PC-3 (cell line): ENCODE results near the gene NGDN. TPM values are rescaled to one million over a fixed set of nuclear protein-coding genes. Genes with fewer than 3 reads are reported as not detected.

Source experiments
- ATAC-seq: fragments of 200-7000 bp; cut with Tn5 transposase; 2 replicates; pipeline ENCODE4 v1.9.1; 2020; ENCODE audit warnings: mild to moderate bottlenecking, moderate library complexity
- BruUV-seq: library from RNA; stranded (reverse); fragments of 400-500 nt; replicated peaks from 2 replicates; lab custom pipeline; 2021; lab: Mats Ljungman, UMichigan
- CTCF ChIA-PET: fragments of 300-600 bp; sonication (Branson Sonifier 250); formaldehyde crosslinking; loops from one replicate; lab custom pipeline; 2022; ENCODE audit warnings: antibody characterized with exemption; lab: Charles Lee
- POLR2A ChIA-PET: fragments of 300-600 bp; sonication (Branson Sonifier 250); formaldehyde crosslinking; loops from one replicate; lab custom pipeline; 2022; ENCODE audit warnings: antibody characterized with exemption; ENCODE audit not compliant: unreplicated experiment; lab: Charles Lee
- DNase-seq: peaks from one replicate; pipeline ENCODE4 v3.0.0-alpha.2; 2015
- H2AFZ ChIP-seq: fragments of 300-600 bp; sonication (generic); 2 replicates; pipeline ENCODE4 v1.6.0; 2016; ENCODE audit warnings: antibody characterized with exemption, low read length
- H3F3A ChIP-seq: fragments of 300-600 bp; sonication (generic); one replicate; pipeline ENCODE4 v1.6.0; 2017; ENCODE audit warnings: antibody characterized with exemption, low read length, control low read depth, mild to moderate bottlenecking; ENCODE audit not compliant: unreplicated experiment
- H3K27ac ChIP-seq: fragments of 300-600 bp; sonication (generic); 2 replicates; pipeline ENCODE4 v1.5.1; 2016; ENCODE audit warnings: mild to moderate bottlenecking, low read length
- H3K27me3 ChIP-seq: fragments of 300-600 bp; sonication (generic); 2 replicates; pipeline ENCODE4 v1.6.1; 2016; ENCODE audit warnings: low read length, mixed read lengths
- H3K36me3 ChIP-seq: fragments of 300-600 bp; sonication (generic); 2 replicates; pipeline ENCODE4 v1.6.1; 2016; ENCODE audit warnings: low read depth, mixed run types, low read length, mixed read lengths
- H3K4me1 ChIP-seq: fragments of 300-600 bp; sonication (generic); 2 replicates; pipeline ENCODE4 v1.5.1; 2016; ENCODE audit warnings: low read length; ENCODE audit not compliant: insufficient read depth
- H3K4me2 ChIP-seq: fragments of 300-600 bp; sonication (generic); 2 replicates; pipeline ENCODE4 v1.6.0; 2016; ENCODE audit warnings: low read length
- H3K4me3 ChIP-seq: fragments of 300-600 bp; sonication (generic); 2 replicates; pipeline ENCODE4 v1.5.1; 2016; ENCODE audit warnings: mild to moderate bottlenecking, low read length, mixed read lengths
- H3K79me2 ChIP-seq: fragments of 300-600 bp; sonication (generic); 2 replicates; pipeline ENCODE4 v1.6.1; 2017; ENCODE audit warnings: low read length, mixed read lengths
- H3K9ac ChIP-seq: fragments of 300-600 bp; sonication (generic); 2 replicates; pipeline ENCODE4 v1.6.0; 2016; ENCODE audit warnings: mild to moderate bottlenecking, low read length
- H3K9me2 ChIP-seq: fragments of 300-600 bp; sonication (generic); replicated peaks from 2 replicates; pipeline ENCODE4 v1.6.1; 2016; ENCODE audit warnings: mixed run types, low read length, mixed read lengths
- H3K9me3 ChIP-seq: fragments of 300-600 bp; sonication (generic); 2 replicates; pipeline ENCODE4 v1.6.1; 2016; ENCODE audit warnings: low read length, mixed read lengths
- H4K20me1 ChIP-seq: fragments of 300-600 bp; sonication (generic); 2 replicates; pipeline ENCODE4 v1.6.1; 2016; ENCODE audit warnings: low read length, mixed read lengths
- CTCF ChIP-seq: fragments of 300-600 bp; sonication (generic); conservative IDR thresholded peaks from 2 replicates; pipeline ENCODE4 v1.5.1; 2017; ENCODE audit warnings: antibody characterized with exemption, low read depth, mild to moderate bottlenecking, low read length
- EZH2 ChIP-seq: fragments of 300-600 bp; sonication (generic); IDR thresholded peaks from one replicate; pipeline ENCODE4 v1.6.1; 2017; ENCODE audit warnings: antibody characterized with exemption, mild to moderate bottlenecking, low read length; ENCODE audit not compliant: unreplicated experiment
- EZH2phosphoT487 ChIP-seq: fragments of 300-600 bp; sonication (generic); IDR thresholded peaks from 2 replicates; pipeline ENCODE4 v1.6.1; 2018; ENCODE audit warnings: mild to moderate bottlenecking, antibody characterized with exemption, low read length, borderline replicate concordance
- intact Hi-C: fragments of 100-400 bp; cut with micrococcal nuclease; formaldehyde crosslinking; loops from 2 replicates; pipeline ENCODE4 v1.9.0; 2023
- total RNA-seq: library from RNA; depleted of rRNA; stranded (reverse); fragments of >200 nt; gene quantifications from 2 replicates; pipeline ENCODE4 v1.2.3, GENCODE V29; 2014

NGDN gene
- total RNA-seq, 1 experiment from 2014 or later, result 57.6 TPM

- intact Hi-C loops, result no loop called here
- H3K27me3 ChIP-seq, result peaks cover 92% of the 10 kb centered on the region
- H3K79me2 ChIP-seq, result no peaks in the 10 kb centered on the region
- H4K20me1 ChIP-seq, result no peaks in the 10 kb centered on the region
- H3K4me3 ChIP-seq, result no peak within 1 kb of the TSS
- H3F3A ChIP-seq, result no peaks in the 10 kb centered on the region
- DNase-seq, result no peak
- no peaks in the 10 kb centered on the region for H3K9me3 ChIP-seq
- TF ChIP-seq CTCF, result no peak
- no peak for TF ChIP-seq EZH2phosphoT487
- no peak for TF ChIP-seq EZH2
- H3K9me2 ChIP-seq, result no peaks in the 10 kb centered on the region
- no peak within 1 kb of the TSS for H3K4me2 ChIP-seq
- H3K36me3 ChIP-seq, result no peaks in the 10 kb centered on the region
- H3K4me1 ChIP-seq, result no peaks in the 10 kb centered on the region
- BruUV-seq, result no TSS peak
- CTCF ChIA-PET, result interaction anchor here (0.6 kb wide), 1 partner anchor 645 kb away, joined by 9 read pairs; no protein-coding TSS in a partner anchor
- ATAC-seq, result no peak
- H3K9ac ChIP-seq, result no peak within 1 kb of the TSS
- no peak within 1 kb of the TSS for H2AFZ ChIP-seq
- no peak within 1 kb of the TSS for H3K27ac ChIP-seq
- POLR2A ChIA-PET, result no interaction called here
Observed at GRCh38 chr14:23435543-23436326, 33.8 kb upstream of the NGDN start, which contains the start of gene MYH7. MYH7 (minus strand) TSS chr14:23435660; CDS start chr14:23433732, 1,928 bp downstream.

- no peaks in the 10 kb centered on the region for H3K36me3 ChIP-seq
- intact Hi-C loops, result no loop called here
- no peak overlapping the region for H3K27ac ChIP-seq
- H4K20me1 ChIP-seq, result no peaks in the 10 kb centered on the region
- no TSS peak for BruUV-seq
- no peaks in the 10 kb centered on the region for H3K4me1 ChIP-seq
- ATAC-seq (no peak), DNase-seq (no peak)
- no peak overlapping the region for H3K4me3 ChIP-seq
- no peaks in the 10 kb centered on the region for H3K79me2 ChIP-seq
- no peak for TF ChIP-seq CTCF
- no peak for TF ChIP-seq EZH2
- no peak for TF ChIP-seq EZH2phosphoT487
- ChIA-PET CTCF (no interaction called here), POLR2A (no interaction called here)
- peaks cover 100% of the 10 kb centered on the region for H3K27me3 ChIP-seq
- H3K9me3 ChIP-seq, result no peaks in the 10 kb centered on the region
- no peak overlapping the region for H3K4me2 ChIP-seq
- no peak overlapping the region for H2AFZ ChIP-seq
- H3K9me2 ChIP-seq, result no peaks in the 10 kb centered on the region
- H3K9ac ChIP-seq, result no peak overlapping the region
- no peaks in the 10 kb centered on the region for H3F3A ChIP-seq
Observed at GRCh38 chr14:23436327-23437132, 33.0 kb upstream of the NGDN start.
